ENCODE data around the gene CLIC5. TPM values are rescaled to one million over a fixed set of nuclear protein-coding genes. Genes with fewer than 3 reads are reported as not detected.

Gene CLIC5
- total RNA-seq, 1 experiment from 2014 or later, result not detected

GRCh38 chr6:45843848-45844521 lies 171.7 kb downstream of the CLIC5 start:
- in situ Hi-C loops (cut with HindIII; ENCODE audit: low pct_unique_long_range_greater_than_20kb, low sequenced_read_pairs), result no loop called here
- DNase-seq (ENCODE audit: low read depth), result no peak

- in situ Hi-C loops (cut with HindIII; ENCODE audit: low pct_unique_long_range_greater_than_20kb, low sequenced_read_pairs), result no loop called here
- DNase-seq (ENCODE audit: low read depth), result no peak
These were observed 174.6 kb downstream of the CLIC5 start for GRCh38 chr6:45841062-45841461.

DNA sequence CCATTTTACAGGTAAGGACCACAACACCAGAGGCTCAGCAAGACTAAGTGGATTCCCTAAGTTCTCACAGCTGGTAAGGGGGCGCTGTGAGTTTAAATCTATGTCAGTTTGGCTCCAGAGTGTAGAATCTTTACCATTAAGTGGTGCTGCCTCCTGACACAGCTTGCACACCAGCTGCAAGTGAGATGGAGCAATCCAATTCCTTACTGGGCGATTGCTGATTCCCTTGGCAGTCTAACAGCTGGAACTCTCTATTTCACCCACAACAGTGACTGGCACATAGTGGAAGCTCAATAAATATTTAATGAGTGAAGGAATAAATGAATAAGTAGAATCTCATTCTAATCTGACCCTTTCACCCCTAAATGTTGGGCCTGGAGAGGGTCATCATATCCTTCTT lies 176.7 kb downstream of the CLIC5 start:
- no peak for DNase-seq (ENCODE audit: low read depth)
- in situ Hi-C loops (cut with HindIII; ENCODE audit: low pct_unique_long_range_greater_than_20kb, low sequenced_read_pairs), result no loop called here

DNA sequence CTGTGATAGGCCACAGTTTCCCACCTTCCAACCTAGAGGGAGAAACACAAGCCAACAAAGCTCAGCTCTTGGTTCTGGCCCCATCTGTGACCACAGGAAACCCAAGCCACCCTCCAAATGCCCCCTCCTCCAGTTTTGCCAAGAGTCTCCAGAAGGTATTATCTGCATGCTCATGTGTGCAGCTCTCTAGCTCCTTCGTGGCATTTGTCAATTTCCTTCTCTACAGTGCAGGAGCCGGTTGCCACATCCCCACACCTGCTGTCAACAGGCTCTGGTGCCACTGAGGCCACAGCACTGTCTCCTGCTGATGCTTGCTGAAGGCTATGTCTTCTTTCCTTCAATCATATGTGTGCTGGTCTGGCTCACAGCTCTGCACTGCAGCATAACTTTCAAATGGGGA lies 177.2 kb downstream of the CLIC5 start:
- in situ Hi-C loops (cut with HindIII; ENCODE audit: low pct_unique_long_range_greater_than_20kb, low sequenced_read_pairs), result no loop called here
- DNase-seq (ENCODE audit: low read depth), result no peak

DNA sequence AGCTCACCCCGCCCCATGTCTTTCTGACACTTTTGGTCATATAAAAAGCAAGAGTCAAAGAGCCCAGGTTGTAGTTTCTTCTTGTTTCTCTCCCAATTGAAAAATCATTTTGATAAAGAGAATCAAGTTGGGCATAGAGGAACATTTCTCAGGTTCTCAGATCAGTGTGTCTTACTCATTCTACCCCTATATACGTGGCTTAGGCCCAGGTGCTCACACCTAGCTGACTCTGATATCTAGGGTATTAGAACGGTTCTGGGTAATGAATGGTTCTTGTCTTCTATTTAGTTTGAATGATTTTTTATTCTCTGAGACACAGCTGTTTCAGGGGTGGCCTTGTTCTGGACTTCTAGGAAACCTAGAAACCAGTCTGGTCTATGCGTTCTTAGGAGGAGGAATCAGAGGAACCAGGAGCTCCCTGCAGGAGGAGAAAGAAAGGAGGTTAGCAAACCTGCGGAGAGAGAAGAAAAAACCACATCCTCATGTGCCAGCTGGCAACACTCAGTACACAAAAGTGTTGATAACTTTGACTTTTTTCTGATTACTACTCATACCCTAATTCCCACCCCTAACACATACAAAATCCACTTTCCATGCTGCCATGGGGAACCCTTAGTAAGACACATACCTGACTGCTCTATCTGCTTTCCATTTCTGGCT lies 178.0 kb downstream of the CLIC5 start:
- in situ Hi-C loops (cut with HindIII; ENCODE audit: low pct_unique_long_range_greater_than_20kb, low sequenced_read_pairs), result no loop called here

DNA sequence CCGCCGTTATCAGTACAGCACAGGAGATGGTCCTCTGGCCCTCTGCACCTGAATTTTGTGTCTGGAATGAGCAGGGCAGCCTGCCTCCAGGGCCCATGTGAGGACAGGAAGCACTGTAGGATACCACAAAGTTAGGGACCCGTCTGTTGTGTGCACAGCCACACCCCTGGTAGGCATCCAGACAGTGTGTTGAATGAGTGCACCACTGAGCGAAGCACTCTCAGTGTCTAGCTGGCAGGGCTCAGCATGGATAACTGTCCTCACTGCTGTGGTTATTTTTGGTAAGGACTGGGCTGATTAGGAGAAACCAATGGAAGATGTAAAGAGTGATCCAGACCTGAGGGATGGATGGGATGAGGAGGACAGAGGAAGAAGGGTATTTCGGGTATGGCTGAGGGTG lies 178.7 kb downstream of the CLIC5 start:
- in situ Hi-C loops (cut with HindIII; ENCODE audit: low pct_unique_long_range_greater_than_20kb, low sequenced_read_pairs), result no loop called here
- no peak for DNase-seq (ENCODE audit: low read depth)

More for the DNA sequence above, 178.0 kb downstream of the CLIC5 start:
- DNase-seq (ENCODE audit: low read depth), result no peak

- no peak for DNase-seq (ENCODE audit: low read depth)
- in situ Hi-C loops (cut with HindIII; ENCODE audit: low pct_unique_long_range_greater_than_20kb, low sequenced_read_pairs), result no loop called here
These were observed 179.2 kb downstream of the CLIC5 start for GRCh38 chr6:45836438-45836824.

DNA sequence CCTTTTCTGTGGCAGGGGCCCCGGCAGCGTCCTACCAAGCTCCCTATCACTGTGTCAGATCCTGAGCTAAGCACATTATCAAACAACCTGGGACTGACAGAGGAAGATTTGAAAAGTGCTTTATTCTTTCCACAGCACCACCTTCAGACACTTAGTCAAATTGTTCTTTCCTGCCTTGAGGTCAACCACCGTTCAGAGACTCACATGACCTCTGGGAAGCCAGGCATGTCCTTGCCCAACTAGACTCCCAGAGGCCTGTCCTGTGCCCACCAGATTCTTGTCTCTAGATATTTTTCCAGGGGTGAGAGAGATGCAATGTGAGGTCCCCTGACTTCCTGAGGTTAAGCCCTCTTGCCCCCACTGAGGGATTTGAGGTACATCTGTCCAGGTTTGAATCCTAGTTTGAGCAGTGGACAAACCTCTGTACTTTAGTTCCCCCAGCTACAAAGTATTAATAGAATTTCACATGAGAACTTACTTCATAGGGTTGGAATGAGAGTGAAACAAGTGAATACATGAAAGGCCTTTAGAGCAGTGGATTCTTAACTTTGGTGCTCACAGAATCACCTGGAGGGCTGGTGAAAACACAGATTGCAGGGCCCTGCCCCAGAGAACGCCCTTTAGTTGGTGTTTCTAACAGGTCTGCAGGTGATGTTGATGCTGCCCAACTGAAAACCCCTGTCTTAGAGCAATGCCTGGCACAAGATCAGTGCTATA lies 179.8 kb downstream of the CLIC5 start:
- in situ Hi-C loops (cut with HindIII; ENCODE audit: low pct_unique_long_range_greater_than_20kb, low sequenced_read_pairs), result no loop called here
- no peak for DNase-seq (ENCODE audit: low read depth)

DNA sequence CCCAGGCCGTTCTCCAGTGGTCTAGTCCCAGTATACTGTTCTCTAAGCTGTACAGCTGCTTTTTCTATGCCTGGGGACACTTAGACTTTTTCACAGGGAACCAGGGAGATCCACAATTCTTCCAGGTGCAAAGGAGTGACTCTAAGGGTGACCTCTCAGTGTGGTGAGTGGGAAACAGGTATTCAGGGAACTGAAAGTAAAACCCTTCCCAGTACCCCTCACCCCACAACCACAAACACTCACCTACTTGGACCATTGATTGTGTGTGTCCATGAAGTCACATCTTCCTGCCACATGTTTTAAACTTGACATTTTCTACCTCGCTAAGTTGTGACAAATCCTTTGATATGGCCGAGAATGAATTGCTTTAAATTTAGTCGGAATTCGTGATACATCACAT lies 183.6 kb downstream of the CLIC5 start:
- in situ Hi-C loops (cut with HindIII; ENCODE audit: low pct_unique_long_range_greater_than_20kb, low sequenced_read_pairs), result no loop called here
- DNase-seq (ENCODE audit: low read depth), result no peak

Other genes starting within 250 kb of the CLIC5 start
- gene ENPP4, start 114.1 kb upstream of the CLIC5 start, total RNA-seq (2014; rRNA removed; shearing (Covaris generic); ENCODE audit: low replicate concordance), result 2.3 TPM in 2 replicates
- 0.09 and 0.74 TPM in 2 replicates for gene ENPP5, start 155.1 kb upstream of the CLIC5 start, total RNA-seq (2014; rRNA removed; shearing (Covaris generic); ENCODE audit: low replicate concordance)